ENCODE results near the gene HBD.
"Not testable (repeated sequence)": the region's sequence is repeated elsewhere in the genome, so short reads cannot be mapped to it uniquely, and the experiment has no call there.

Gene HBD

DNA sequence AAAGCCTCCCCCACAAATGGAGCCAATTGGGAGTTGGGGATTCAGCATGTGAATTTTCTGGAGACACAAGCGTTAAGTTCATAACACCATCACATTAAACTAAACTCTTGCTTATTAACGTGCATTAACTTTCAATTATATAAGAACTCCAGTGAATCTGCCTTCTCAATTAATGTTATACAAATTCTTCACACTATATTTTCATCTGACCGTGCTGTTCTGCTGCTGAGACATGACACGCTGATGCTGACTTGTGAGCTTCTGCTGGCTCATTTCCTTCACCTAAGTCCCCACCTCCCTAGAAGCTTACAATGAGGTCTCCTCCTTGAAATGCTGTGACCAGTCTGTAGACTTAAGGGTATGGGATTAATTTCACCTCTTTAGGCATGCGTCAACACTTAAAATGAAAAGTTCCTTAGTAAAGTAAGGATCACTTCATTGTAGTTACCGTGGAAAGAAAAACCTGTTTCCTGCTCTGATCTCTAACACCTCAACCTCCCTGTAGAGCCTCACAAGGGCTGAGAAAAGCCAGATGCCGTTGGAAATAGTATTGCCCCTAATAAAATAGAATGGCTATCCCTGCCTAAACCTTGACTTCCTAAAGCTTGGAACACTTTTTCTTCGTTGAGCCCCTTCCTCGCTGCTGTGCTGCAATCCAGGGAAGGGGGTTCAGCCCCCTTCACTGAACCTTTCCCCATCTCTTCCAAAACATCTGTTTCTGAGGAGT lies 18.1 kb upstream of the HBD start:
- Histone ChIP-seq H3K27me3 (replicated peaks; ENCODE audit: control insufficient read depth, insufficient read depth, low read length) (peaks cover 13% of the 10 kb centered on the region), H3K4me1 (ENCODE audit: control insufficient read depth, insufficient read depth, low read length) (peaks cover 8% of the 10 kb centered on the region), H3K4me3 (ENCODE audit: low read length) (no peak overlapping the region), H3K36me3 (ENCODE audit: control insufficient read depth, insufficient read depth, low read length, severe bottlenecking) (no peaks in the 10 kb centered on the region), H3K9ac (ENCODE audit: low read length) (no peak overlapping the region), H3K9me3 (ENCODE audit: control insufficient read depth, low read length) (no peaks in the 10 kb centered on the region)
- DNase-seq (ENCODE audit: low read depth): no peak

DNA sequence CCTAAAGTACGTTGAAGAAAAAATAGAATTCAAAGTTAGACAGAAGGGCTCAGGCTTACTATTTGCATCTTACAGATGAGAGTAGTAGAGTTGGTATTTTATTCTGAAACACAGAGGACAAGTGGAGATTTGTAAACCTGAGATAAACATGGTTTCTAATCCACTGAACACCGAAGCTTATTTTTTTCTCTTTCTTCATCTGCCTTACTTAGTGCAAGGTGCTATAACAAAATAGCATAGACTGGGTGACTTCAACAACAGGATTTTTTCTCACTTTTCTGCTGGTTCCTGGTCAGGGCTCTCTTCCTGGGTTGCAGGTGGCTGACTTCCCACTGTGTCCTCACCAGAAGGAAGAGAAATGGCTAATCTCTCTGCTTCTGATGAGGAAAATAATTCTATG lies 17.5 kb upstream of the HBD start:
- Histone ChIP-seq H3K9ac (ENCODE audit: low read length) (no peak overlapping the region), H3K4me1 (ENCODE audit: control insufficient read depth, insufficient read depth, low read length) (peaks cover 8% of the 10 kb centered on the region), H3K9me3 (ENCODE audit: control insufficient read depth, low read length) (no peaks in the 10 kb centered on the region), H3K27me3 (replicated peaks; ENCODE audit: control insufficient read depth, insufficient read depth, low read length) (peaks cover 13% of the 10 kb centered on the region), H3K4me3 (ENCODE audit: low read length) (no peak overlapping the region), H3K36me3 (ENCODE audit: control insufficient read depth, insufficient read depth, low read length, severe bottlenecking) (no peaks in the 10 kb centered on the region)
- DNase-seq (ENCODE audit: low read depth): no peak

DNA sequence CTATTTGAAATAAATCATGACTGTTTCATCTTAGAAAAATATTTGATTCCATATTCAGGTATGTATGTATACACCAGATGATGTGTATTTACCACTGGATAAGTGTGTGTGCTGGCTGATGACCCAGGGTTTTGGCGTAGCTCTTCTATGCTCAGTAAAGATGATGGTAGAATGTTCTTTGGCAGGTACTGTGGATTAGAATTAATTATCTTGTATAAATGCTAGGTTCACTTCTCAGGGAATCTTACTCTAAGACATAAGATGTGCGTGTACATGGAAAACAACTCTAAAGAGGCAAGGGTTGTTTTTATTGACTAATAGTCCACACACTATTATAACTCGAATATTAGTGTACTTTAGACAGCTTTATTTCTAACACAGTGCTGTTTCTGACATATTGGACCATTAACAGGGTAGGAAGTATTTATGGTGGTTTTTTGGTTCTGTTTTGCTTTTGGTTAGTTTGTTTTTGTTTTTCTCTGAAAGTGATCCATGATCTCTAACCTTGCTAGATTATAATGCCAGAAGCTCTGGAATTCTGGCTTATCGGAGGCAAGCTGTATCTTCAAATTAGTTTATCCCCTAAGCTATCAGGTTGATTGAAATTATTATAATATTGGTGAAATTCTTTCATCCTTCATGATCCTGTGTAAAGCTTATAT lies 16.4 kb upstream of the HBD start:
- Histone ChIP-seq H3K9ac (ENCODE audit: low read length) (no peak overlapping the region), H3K4me1 (ENCODE audit: control insufficient read depth, insufficient read depth, low read length) (peaks cover 8% of the 10 kb centered on the region), H3K4me3 (ENCODE audit: low read length) (no peak overlapping the region), H3K9me3 (ENCODE audit: control insufficient read depth, low read length) (no peaks in the 10 kb centered on the region), H3K36me3 (ENCODE audit: control insufficient read depth, insufficient read depth, low read length, severe bottlenecking) (no peaks in the 10 kb centered on the region), H3K27me3 (replicated peaks; ENCODE audit: control insufficient read depth, insufficient read depth, low read length) (peaks cover 13% of the 10 kb centered on the region)
- no peak for DNase-seq (ENCODE audit: low read depth)

DNA sequence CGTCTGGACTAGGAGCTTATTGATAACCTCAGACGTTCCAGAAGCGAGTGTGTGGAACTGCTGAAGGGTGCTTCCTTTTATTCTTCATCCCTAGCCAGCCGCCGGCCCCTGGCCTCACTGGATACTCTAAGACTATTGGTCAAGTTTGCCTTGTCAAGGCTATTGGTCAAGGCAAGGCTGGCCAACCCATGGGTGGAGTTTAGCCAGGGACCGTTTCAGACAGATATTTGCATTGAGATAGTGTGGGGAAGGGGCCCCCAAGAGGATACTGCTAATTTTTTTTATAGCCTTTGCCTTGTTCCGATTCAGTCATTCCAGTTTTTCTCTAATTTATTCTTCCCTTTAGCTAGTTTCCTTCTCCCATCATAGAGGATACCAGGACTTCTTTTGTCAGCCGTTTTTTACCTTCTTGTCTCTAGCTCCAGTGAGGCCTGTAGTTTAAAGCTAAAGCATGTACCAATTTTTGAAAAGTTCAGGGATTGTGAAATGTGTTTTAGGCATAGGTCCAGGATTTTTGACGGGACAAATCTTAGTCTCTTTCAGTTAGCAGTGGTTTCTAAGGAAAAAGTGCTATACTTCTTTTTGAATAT lies 15.6 kb upstream of the HBD start, which contains the start of gene HBG1:
HBG1 (minus strand) TSS at position 51 of the 590 bp plus-strand sequence. CDS start 53 bp downstream, outside the sequence.
- DNase-seq (ENCODE audit: low read depth): peak; percentile 72
- H3K4me3 ChIP-seq (ENCODE audit: low read length); H3K4me1 ChIP-seq (ENCODE audit: control insufficient read depth, insufficient read depth, low read length): not testable (repeated sequence)

GRCh38 chr11:5248498-5248897 lies 14.2 kb upstream of the HBD start:
- not testable (repeated sequence) for H3K4me1 ChIP-seq (ENCODE audit: control insufficient read depth, insufficient read depth, low read length); H3K36me3 ChIP-seq (ENCODE audit: control insufficient read depth, insufficient read depth, low read length, severe bottlenecking); H3K9me3 ChIP-seq (ENCODE audit: control insufficient read depth, low read length); H3K9ac ChIP-seq (ENCODE audit: low read length); DNase-seq (ENCODE audit: low read depth); H3K4me3 ChIP-seq (ENCODE audit: low read length)
- peaks cover 18% of the 10 kb centered on the region for H3K27me3 ChIP-seq (replicated peaks; ENCODE audit: control insufficient read depth, insufficient read depth, low read length)

More for the DNA sequence above, 15.6 kb upstream of the HBD start, which contains the start of gene HBG1:
- peaks cover 13% of the 10 kb centered on the region for H3K27me3 ChIP-seq (replicated peaks; ENCODE audit: control insufficient read depth, insufficient read depth, low read length)
- not testable (repeated sequence) for H3K9me3 ChIP-seq (ENCODE audit: control insufficient read depth, low read length); H3K9ac ChIP-seq (ENCODE audit: low read length); H3K36me3 ChIP-seq (ENCODE audit: control insufficient read depth, insufficient read depth, low read length, severe bottlenecking)

DNA sequence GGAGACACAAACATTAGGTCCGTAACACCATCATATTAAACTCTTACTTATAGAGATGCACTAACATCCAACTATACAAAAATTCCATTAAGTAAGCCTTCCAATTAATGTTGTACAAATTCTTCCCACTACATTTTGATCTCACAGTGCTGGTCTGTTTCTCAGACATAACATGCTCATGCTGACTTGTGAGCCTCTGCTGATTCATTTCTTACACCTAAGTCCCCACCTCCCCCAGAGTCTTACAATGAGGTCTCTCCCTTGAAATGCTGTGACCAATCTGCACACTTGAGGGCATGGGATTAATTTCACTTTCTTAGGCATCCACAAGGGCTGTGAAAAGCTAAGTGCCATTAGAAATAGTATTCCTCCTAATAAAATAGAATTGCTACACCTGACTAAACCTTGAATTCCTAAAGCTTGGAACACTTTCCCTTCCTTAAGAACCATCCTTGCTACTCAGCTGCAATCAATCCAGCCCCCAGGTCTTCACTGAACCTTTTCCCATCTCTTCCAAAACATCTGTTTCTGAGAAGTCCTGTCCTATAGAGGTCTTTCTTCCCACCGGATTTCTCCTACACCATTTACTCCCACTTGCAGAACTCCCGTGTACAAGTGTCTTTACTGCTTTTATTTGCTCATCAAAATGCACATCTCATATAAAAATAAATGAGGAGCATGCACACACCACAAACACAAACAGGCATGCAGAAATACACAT lies 13.3 kb upstream of the HBD start:
- no peaks in the 10 kb centered on the region for H3K9me3 ChIP-seq (ENCODE audit: control insufficient read depth, low read length)
- H3K9ac ChIP-seq (ENCODE audit: low read length): no peak overlapping the region
- H3K36me3 ChIP-seq (ENCODE audit: control insufficient read depth, insufficient read depth, low read length, severe bottlenecking): no peaks in the 10 kb centered on the region
- H3K4me3 ChIP-seq (ENCODE audit: low read length): no peak overlapping the region
- H3K27me3 ChIP-seq (replicated peaks; ENCODE audit: control insufficient read depth, insufficient read depth, low read length): peaks cover 13% of the 10 kb centered on the region
- no peaks in the 10 kb centered on the region for H3K4me1 ChIP-seq (ENCODE audit: control insufficient read depth, insufficient read depth, low read length)
- no peak for DNase-seq (ENCODE audit: low read depth)

DNA sequence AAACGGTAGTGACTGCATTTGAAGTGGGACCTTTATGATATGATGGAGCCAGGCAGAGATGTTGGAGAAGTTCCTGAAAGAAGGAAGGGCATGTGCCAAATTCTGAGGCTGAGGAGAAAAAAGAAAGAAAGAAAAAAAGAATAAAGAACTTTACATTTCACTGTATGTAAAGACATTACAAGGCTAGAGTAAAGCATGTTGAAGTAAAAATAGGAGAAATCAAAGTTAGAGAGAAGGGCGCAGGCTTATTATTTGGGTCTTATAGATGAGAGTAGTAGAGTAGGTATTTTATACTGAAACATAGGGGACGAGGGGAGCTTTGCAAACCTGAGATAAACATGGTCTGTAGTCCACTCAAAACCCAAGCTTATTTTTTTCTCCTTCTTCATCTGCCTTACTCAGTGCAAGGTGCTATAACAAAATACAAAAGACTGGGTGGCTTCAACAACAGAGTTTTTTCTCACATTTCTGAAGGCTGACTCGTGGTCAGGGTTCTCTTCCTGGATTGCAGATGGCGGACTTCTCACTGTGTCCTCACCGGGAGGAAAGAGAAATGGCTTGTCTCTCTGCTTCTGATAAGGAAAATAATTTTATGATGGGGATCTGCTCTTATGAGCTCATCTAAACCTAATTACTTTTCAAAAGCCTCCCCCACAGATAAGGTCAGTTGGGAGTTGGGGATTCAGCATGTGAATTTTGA lies 12.6 kb upstream of the HBD start:
- Histone ChIP-seq H3K9ac (ENCODE audit: low read length) (no peak overlapping the region), H3K4me3 (ENCODE audit: low read length) (no peak overlapping the region), H3K4me1 (ENCODE audit: control insufficient read depth, insufficient read depth, low read length) (no peaks in the 10 kb centered on the region), H3K27me3 (replicated peaks; ENCODE audit: control insufficient read depth, insufficient read depth, low read length) (peaks cover 6% of the 10 kb centered on the region), H3K9me3 (ENCODE audit: control insufficient read depth, low read length) (no peaks in the 10 kb centered on the region), H3K36me3 (ENCODE audit: control insufficient read depth, insufficient read depth, low read length, severe bottlenecking) (no peaks in the 10 kb centered on the region)
- DNase-seq (ENCODE audit: low read depth): no peak

GRCh38 chr11:5245155-5245554 lies 10.9 kb upstream of the HBD start:
- H3K9ac ChIP-seq (ENCODE audit: low read length): no peak overlapping the region
- H3K9me3 ChIP-seq (ENCODE audit: control insufficient read depth, low read length): no peaks in the 10 kb centered on the region
- no peaks in the 10 kb centered on the region for H3K4me1 ChIP-seq (ENCODE audit: control insufficient read depth, insufficient read depth, low read length)
- H3K36me3 ChIP-seq (ENCODE audit: control insufficient read depth, insufficient read depth, low read length, severe bottlenecking): no peaks in the 10 kb centered on the region
- H3K4me3 ChIP-seq (ENCODE audit: low read length): no peak overlapping the region
- H3K27me3 ChIP-seq (replicated peaks; ENCODE audit: control insufficient read depth, insufficient read depth, low read length): peaks cover 5% of the 10 kb centered on the region
- no peak for DNase-seq (ENCODE audit: low read depth)

DNA sequence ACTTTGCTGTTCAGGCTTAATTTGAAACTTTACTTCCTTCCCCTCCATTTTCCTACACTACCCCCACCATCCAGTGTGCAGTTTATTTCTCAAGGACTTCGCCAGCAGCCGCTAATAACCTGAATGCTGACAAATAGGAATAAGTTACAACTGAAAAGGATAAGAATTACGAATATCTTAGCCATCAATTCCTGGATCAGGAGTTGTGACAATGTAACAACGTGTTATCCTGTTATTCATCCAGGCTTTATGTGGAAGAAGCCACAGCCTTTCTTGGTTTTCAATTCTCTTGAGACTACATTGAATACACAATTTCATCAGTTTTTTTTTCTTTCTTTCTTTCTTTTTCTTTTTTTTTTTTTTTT lies 9.5 kb upstream of the HBD start:
- Histone ChIP-seq H3K36me3 (ENCODE audit: control insufficient read depth, insufficient read depth, low read length, severe bottlenecking) (no peaks in the 10 kb centered on the region), H3K27me3 (replicated peaks; ENCODE audit: control insufficient read depth, insufficient read depth, low read length) (peaks cover 5% of the 10 kb centered on the region), H3K4me1 (ENCODE audit: control insufficient read depth, insufficient read depth, low read length) (no peaks in the 10 kb centered on the region), H3K9ac (ENCODE audit: low read length) (no peak overlapping the region), H3K4me3 (ENCODE audit: low read length) (no peak overlapping the region), H3K9me3 (ENCODE audit: control insufficient read depth, low read length) (no peaks in the 10 kb centered on the region)
- DNase-seq (ENCODE audit: low read depth): no peak

- Histone ChIP-seq H3K4me3 (ENCODE audit: low read length) (no peak overlapping the region), H3K27me3 (replicated peaks; ENCODE audit: control insufficient read depth, insufficient read depth, low read length) (peaks cover 5% of the 10 kb centered on the region), H3K9ac (ENCODE audit: low read length) (no peak overlapping the region), H3K36me3 (ENCODE audit: control insufficient read depth, insufficient read depth, low read length, severe bottlenecking) (no peaks in the 10 kb centered on the region), H3K4me1 (ENCODE audit: control insufficient read depth, insufficient read depth, low read length) (no peaks in the 10 kb centered on the region), H3K9me3 (ENCODE audit: control insufficient read depth, low read length) (no peaks in the 10 kb centered on the region)
- peak; percentile 14 for DNase-seq (ENCODE audit: low read depth)
Measured at GRCh38 chr11:5242933-5243815, 8.9 kb upstream of the HBD start.
